GM04503 (cell line): ENCODE data around the gene NELFCD.
"Not testable (repeated sequence)": the region's sequence is repeated elsewhere in the genome, so short reads cannot be mapped to it uniquely, and the experiment has no call there.

Experiments used
- DNase-seq: peaks from one replicate; pipeline ENCODE4 v3.0.0-alpha.2; 2012; ENCODE audit warnings: low read depth

NELFCD gene

GRCh38 chr20:59026904-59027740 is 46.1 kb downstream of the NELFCD start:
- no peak for DNase-seq

DNA sequence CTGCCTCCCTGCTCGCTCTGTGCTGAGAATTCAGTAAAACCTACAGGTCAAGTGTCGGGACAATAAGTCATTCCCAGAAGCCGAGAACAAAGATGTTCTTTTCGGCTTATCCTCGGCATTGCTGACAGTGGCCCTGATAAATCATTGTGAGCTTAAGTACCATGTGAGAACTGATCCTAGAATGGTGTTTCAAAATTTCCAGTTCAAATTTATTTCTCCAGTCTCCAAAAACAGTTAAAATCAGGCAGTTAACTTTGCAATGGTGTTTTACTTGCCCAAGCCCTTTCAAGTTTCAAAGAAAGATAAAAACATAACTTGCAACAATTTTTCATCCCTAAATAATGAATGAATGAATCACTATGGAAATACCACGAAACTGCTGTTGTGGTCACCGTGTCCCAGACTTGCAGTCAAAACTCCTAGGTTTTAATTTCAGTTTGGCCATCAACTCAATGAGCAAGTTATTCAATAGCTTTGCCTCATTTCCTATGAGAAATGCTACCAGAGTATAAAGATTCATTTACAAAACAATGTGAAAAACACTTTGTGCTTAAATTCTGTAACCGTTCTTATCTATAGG is 46.8 kb downstream of the NELFCD start:
- DNase-seq, result no peak

DNA sequence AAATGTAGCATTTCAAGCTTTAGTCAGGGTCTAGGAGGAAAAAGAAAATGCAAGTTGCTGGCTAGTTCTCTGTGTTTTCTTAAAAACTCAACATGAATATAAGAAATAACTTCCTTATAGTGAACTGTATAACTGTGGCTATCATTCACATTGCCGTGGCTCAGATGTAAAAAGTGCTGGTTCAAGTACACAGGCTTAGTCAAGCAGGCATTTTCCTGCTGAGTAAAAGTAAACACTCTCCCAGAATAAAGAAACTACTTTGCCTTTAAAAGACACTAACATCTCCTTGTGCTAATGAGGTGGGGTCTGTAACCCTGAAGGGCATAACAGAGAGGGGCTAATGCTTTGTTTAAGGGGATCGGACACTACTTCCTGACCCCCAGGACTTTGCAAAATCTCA is 47.8 kb downstream of the NELFCD start:
- no peak for DNase-seq

- no peak for DNase-seq
Observed at GRCh38 chr20:59030911-59031563, 50.0 kb downstream of the NELFCD start.

- no peak for DNase-seq
Observed at GRCh38 chr20:59031564-59032022, 50.5 kb downstream of the NELFCD start.

GRCh38 chr20:59032023-59032712 is 51.1 kb downstream of the NELFCD start, which contains the start of gene ATP5F1E:
TSS of gene ATP5F1E (minus strand) at chr20:59032335. CDS start at chr20:59032251, 84 bp downstream.
- DNase-seq, result no peak

DNA sequence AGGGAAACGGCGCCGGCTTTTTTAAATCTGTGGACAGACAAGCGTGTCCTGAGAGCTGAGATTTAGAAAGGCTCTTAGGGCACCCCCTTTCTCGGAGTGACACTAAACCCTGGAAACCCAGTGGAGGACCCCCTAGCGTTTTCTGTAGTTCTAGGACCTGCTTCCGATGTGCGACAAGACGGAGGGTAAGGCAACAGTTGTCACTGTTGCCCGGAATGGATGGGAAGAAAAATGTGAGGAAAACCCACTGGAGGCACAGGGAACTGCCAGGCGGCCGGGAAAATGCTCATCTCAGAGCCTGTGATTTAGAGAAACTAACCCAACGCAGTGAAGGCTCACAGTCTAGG is 51.6 kb downstream of the NELFCD start:
- DNase-seq, result no peak

GRCh38 chr20:59033093-59033492 is 52.0 kb downstream of the NELFCD start:
- DNase-seq, result no peak

DNA sequence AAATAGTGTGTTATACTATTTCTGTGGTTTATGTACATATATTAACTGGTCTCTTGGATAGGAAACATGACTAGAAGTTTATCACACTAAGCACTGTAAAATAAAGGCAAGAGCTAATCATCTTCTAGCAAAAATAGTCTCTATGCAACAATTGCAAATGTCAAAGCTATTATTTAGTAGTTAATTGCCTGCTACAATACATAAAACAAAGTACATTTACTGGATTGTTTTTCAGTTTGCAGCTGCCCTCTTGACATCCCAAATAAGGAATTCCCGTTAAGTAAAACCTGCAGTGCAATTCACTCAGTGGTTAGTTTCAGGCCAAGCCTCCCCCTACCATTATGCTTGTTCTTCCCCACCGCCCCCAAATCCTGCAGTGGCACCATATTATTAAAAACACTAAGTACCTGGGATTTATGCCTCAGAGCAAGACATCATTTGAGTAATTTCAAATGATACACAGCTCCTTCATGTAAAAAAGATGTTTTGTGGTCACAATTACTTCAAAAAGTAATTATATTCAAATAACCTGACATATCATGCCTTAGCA is 52.6 kb downstream of the NELFCD start:
- no peak for DNase-seq

- no peak for DNase-seq
Observed at GRCh38 chr20:59035381-59035780, 54.3 kb downstream of the NELFCD start.

- DNase-seq, result no peak
Observed at GRCh38 chr20:59037386-59037785, 56.3 kb downstream of the NELFCD start.

- DNase-seq, result no peak
Observed at GRCh38 chr20:59039233-59039632, 58.2 kb downstream of the NELFCD start.

DNA sequence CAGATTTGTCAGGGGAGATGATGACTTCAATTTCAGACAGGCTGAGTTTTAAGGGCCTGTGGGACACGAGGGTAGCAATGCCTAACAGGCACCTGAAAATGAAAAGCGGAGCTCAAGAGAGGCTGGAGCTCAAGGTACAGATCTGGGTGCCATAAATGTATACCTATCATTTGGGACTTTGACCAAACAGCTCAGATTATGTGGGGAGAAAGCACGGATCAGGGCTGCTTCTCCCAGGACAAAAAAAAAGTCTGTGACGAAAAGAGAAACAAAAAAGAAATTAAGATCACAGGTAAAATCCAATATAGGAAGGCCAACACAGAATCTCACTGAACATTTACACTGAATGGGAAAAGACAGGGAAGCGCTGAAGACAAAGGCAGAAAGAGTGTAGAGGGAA is 59.6 kb downstream of the NELFCD start:
- no peak for DNase-seq

DNA sequence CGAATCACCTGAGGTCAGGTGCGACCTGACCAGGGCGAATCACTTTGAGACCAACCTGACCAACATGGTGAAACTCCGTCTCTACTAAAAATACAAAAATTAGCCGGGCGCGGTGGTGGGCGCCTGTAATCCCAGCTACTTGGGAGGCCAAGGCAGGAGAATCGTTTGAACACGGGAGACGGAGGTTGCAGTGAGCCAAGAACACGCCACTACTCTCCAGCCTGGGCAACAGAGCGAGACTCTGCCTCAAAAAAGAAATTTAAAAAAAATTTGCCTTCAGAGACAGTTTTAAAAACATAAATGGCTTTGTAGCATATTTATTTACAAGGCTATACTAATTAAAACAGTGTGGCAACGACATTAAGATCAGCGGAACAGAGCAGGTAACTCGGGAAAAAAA is 60.4 kb downstream of the NELFCD start:
- not testable (repeated sequence) for DNase-seq

DNA sequence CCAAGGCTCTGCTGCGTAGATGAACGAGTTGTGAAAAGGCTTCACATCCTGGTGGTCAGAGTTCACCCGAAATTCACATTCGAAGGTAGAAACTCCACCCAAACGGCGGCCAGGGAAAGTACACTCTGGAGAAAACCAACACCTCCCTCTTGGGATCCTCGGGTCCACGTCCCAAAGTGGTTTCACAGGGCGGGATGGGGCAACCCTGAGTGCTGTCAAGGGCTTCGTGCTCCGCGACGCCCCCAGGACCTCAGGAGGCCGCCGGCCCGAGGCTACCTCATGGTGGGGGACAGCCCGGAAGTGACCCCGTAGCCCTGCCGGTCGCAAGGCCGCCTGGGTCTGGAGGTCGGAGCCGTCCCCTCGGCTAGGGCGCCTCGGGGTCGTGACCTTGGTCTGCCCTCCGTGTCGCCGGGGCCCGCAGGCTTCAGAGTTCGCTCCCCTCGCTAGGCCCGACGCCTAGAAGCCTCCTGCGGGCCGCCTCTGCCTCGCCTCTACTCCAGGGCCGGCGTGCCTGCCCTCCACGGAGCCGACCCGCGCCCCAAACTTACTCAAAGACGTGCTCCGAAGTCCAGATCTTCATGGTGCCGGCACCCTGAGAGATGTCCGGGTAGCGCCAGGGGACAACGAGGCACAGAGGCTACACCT is 61.2 kb downstream of the NELFCD start, which contains the start of gene PRELID3B:
Gene PRELID3B (minus strand): TSS at position 636 of the 645 bp plus-strand sequence. CDS start 56 bp downstream, at position 580.
- DNase-seq, result no peak

- DNase-seq, result no peak
Observed at GRCh38 chr20:59042796-59043631, 62.0 kb downstream of the NELFCD start.

- DNase-seq, result no peak
Observed at GRCh38 chr20:59043698-59044097, 62.6 kb downstream of the NELFCD start.

- no peak for DNase-seq
Observed at GRCh38 chr20:59044295-59044694, 63.2 kb downstream of the NELFCD start.
